K562 (cell line): ENCODE data around the gene SSU72. TPM values are rescaled to one million over a fixed set of nuclear protein-coding genes. Genes with fewer than 3 reads are reported as not detected.

ENCODE experiments used
- CBFA2T3 ChIP-seq: fragments of 450-650 bp; IDR thresholded peaks from 2 replicates; pipeline ENCODE4 v1.6.1; 2017
- CHD1 ChIP-seq: fragments of 200-600 bp; sonication (generic); IDR thresholded peaks from one replicate; pipeline ENCODE4 v1.6.1; 2012; ENCODE audit warnings: mild to moderate bottlenecking, moderate library complexity, low read length, inconsistent platforms
- DPF2 ChIP-seq: fragments of 450-650 bp; IDR thresholded peaks from 2 replicates; pipeline ENCODE4 v1.6.1; 2016
- ELF1 ChIP-seq: fragments of 200-800 bp; sonication (Bioruptor generic); IDR thresholded peaks from 2 replicates; pipeline ENCODE4 v1.6.1; 2016; ENCODE audit warnings: missing genetic modification characterization, missing compliant biosample characterization
- HMG20A ChIP-seq: fragments of 450-650 bp; formaldehyde crosslinking; conservative IDR thresholded peaks from 2 replicates; pipeline ENCODE4 v1.4.0; 2020; ENCODE audit warnings: mild to moderate bottlenecking, mixed read lengths
- HNRNPK ChIP-seq: fragments of 200-400 bp; formaldehyde crosslinking; IDR thresholded peaks from one replicate; pipeline ENCODE4 v1.6.1; 2018; ENCODE audit warnings: mild to moderate bottlenecking, low read depth, low read length; ENCODE audit not compliant: poor library complexity, severe bottlenecking
- KLF13 ChIP-seq: fragments of 450-650 bp; IDR thresholded peaks from 2 replicates; pipeline ENCODE4 v1.6.1; 2016; ENCODE audit warnings: missing genetic modification characterization, low read depth, mild to moderate bottlenecking, missing compliant biosample characterization, moderate library complexity, borderline replicate concordance
- MTA2 ChIP-seq: fragments of 450-650 bp; IDR thresholded peaks from 2 replicates; pipeline ENCODE4 v1.6.1; 2016; ENCODE audit warnings: low read depth
- NR2F6 ChIP-seq: fragments of 450-650 bp; formaldehyde crosslinking; IDR thresholded peaks from 2 replicates; pipeline ENCODE4 v1.4.0; 2020; ENCODE audit warnings: mild to moderate bottlenecking
- RFX5 ChIP-seq: IDR thresholded peaks from 2 replicates; pipeline ENCODE4 v1.6.1; 2011; ENCODE audit warnings: low read depth, mild to moderate bottlenecking, improper control_type of control experiment, low read length
- ZC3H8 ChIP-seq: fragments of 450-650 bp; IDR thresholded peaks from 2 replicates; pipeline ENCODE4 v1.6.1; 2017
- ZNF184 ChIP-seq: sonication (generic); formaldehyde crosslinking; IDR thresholded peaks from 2 replicates; pipeline ENCODE4 v1.5.0; 2020; ENCODE audit warnings: missing genetic modification reagents
- ZNF609 ChIP-seq: sonication (generic); formaldehyde crosslinking; IDR thresholded peaks from 2 replicates; pipeline ENCODE4 v1.8.1; 2023; ENCODE audit warnings: missing genetic modification reagents, mild to moderate bottlenecking, borderline replicate concordance
- ZNF740 ChIP-seq, 3 experiments: fragments of 200-800 bp in 1 of 3; sonication (Bioruptor generic) in 1 of 3; sonication (generic) in 1 of 3; formaldehyde crosslinking in 1 of 3; IDR thresholded peaks; 2 replicates each; pipeline versions ENCODE4 v1.6.1 to v1.8.0; 2016 to 2022; ENCODE audit warnings: mild to moderate bottlenecking in 2 of 3, missing compliant biosample characterization in 2 of 3, missing genetic modification characterization in 2 of 3, missing genetic modification reagents in 1 of 3
- ZNF766 ChIP-seq: fragments of 200-800 bp; sonication (Bioruptor generic); conservative IDR thresholded peaks from 2 replicates; pipeline ENCODE4 v1.6.1; 2016; ENCODE audit warnings: missing genetic modification characterization, missing compliant biosample characterization
- ZNF77 ChIP-seq: fragments of 250-450 bp; sonication (Bioruptor Pico); IDR thresholded peaks from 2 replicates; pipeline ENCODE4 v1.5.0; 2020
- polyA plus RNA-seq, 8 experiments: library from polyadenylated mRNA; depleted of rRNA in 4 of 8; stranded (reverse) in 5 of 8; unstranded in 3 of 8; fragments of >200 nt; fragmentation: Nextera tagmentation in 2 of 8; fragmentation: Illumina TruSeq in 1 of 8; extraction: Ambion mirVana in 2 of 8; extraction: Trizol in 1 of 8; gene quantifications; 2 replicates each; pipeline versions ENCODE4 v1.2.1 to v1.2.3, GENCODE V29; 2011 to 2014; ENCODE audit warnings: inconsistent platforms in 1 of 8, missing spikeins in 1 of 8
- total RNA-seq, 7 experiments: library from RNA; depleted of rRNA in 6 of 7; stranded (reverse); fragments of >200 nt in 6 of 7; fragmentation: Illumina TruSeq in 2 of 7; extraction: Trizol in 2 of 7; gene quantifications; 2 replicates each; pipeline versions ENCODE4 v1.2.1 to v1.2.3, GENCODE V29; 2011 to 2021; ENCODE audit warnings: low replicate concordance in 1 of 7
- TF ChIP-seq, protein P1 (sequence below): fragments of 200-800 bp; sonication (Bioruptor generic); IDR thresholded peaks from 2 replicates; pipeline ENCODE4 v1.6.1; 2017; ENCODE audit warnings: missing genetic modification characterization, missing compliant biosample characterization
- TF ChIP-seq, protein P2 (sequence below): IDR thresholded peaks from 2 replicates; pipeline ENCODE4 v1.6.1; 2014; ENCODE audit warnings: antibody characterized with exemption

SSU72 gene
- total and polyA plus RNA-seq, 9 of the 15 experiments (the other 6 are each of a cell fraction or from before 2014, with no cell fraction given) = 70.8 to 201 (median 94.6) TPM

DNA sequence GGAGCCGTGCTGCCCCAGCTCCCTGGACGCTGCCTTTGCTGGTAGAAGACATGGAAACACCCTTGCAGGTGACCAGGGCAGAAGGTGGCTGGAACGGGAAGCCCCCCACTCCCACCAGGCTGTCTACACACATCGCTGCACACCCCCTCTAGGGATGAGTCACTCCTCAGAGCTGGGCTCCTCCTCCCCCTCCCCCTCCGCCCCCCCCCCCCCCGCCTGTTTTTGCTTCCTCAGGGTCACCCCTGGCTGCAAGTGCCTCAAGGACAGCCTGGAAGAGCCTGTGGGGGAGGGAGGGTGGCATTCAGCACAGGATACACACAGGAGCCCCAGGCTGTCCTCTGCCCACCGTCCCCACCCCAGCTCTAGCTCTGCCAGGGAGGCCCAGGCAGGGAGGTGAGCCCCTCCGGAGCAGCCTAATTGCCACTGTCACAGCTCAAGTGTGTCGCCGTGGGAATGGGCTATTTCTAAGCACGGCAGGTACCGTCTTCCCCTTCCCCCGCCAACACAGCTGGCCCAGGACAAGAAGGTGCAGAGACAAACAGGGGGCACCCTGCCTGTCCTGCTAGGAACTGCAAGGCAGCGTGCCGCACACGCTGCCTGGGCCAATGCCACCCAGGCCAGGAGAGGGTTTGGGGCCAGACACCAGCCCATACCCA is 22.7 kb upstream of the SSU72 start (continued):
- TF ChIP-seq ZNF740 (CRISPR knock-in tag; IDR thresholded peaks at IDR 0.05) (peak; percentile 91), ZNF740 (tag; IDR thresholded peaks at IDR 0.05) (peak in 1 of 2 experiments; percentile 93; a peak in 2 of 4 replicates), CHD1 (no peak), NR2F6 (no peak), ZNF184 (CRISPR knock-in tag) (no peak), ZNF609 (CRISPR knock-in tag) (no peak), ZNF77 (CRISPR knock-in tag) (no peak), RFX5 (no peak), ZC3H8 (no peak), MTA2 (no peak), ZNF766 (CRISPR knock-in tag) (no peak), DPF2 (peak; percentile 62), CBFA2T3 (0 out of 2 replicates have a peak, but pooled peaks have one; percentile 4), ELF1 (tag) (no peak), KLF13 (tag) (no peak), HMG20A (CRISPR knock-in tag) (no peak), HNRNPK (no peak)
- TF ChIP-seq, protein P1, sequence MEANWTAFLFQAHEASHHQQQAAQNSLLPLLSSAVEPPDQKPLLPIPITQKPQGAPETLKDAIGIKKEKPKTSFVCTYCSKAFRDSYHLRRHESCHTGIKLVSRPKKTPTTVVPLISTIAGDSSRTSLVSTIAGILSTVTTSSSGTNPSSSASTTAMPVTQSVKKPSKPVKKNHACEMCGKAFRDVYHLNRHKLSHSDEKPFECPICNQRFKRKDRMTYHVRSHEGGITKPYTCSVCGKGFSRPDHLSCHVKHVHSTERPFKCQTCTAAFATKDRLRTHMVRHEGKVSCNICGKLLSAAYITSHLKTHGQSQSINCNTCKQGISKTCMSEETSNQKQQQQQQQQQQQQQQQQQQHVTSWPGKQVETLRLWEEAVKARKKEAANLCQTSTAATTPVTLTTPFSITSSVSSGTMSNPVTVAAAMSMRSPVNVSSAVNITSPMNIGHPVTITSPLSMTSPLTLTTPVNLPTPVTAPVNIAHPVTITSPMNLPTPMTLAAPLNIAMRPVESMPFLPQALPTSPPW (CRISPR knock-in tag) = peak; percentile 98
- TF ChIP-seq, protein P2, sequence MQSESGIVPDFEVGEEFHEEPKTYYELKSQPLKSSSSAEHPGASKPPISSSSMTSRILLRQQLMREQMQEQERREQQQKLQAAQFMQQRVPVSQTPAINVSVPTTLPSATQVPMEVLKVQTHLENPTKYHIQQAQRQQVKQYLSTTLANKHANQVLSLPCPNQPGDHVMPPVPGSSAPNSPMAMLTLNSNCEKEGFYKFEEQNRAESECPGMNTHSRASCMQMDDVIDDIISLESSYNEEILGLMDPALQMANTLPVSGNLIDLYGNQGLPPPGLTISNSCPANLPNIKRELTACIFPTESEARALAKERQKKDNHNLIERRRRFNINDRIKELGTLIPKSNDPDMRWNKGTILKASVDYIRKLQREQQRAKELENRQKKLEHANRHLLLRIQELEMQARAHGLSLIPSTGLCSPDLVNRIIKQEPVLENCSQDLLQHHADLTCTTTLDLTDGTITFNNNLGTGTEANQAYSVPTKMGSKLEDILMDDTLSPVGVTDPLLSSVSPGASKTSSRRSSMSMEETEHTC = no peak
